ENCODE data around the gene CARS2.
"Not testable (repeated sequence)": the region's sequence is repeated elsewhere in the genome, so short reads cannot be mapped to it uniquely, and the experiment has no call there.

Gene CARS2

DNA sequence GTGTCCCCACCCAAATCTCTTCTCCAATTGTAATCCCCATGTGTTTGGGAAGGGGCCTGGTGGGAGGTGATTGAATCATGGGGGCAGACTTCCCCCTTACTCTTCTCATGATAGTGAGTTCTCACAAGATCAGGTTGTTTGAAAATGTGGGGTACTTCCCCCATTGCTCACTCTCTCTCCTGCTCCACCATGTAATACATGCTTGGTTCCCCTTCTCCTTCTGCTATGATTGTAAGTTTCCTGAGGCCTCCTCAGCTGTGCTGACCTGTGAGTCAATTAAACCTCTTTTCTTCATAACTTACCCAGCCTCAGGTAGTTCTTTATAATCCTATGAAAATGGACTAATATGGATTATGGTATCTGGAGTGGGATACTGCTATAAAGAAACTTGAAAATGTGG lies 31.6 kb upstream of the CARS2 start:
- H3K79me1 ChIP-seq (ENCODE audit: low read length): no peaks in the 10 kb centered on the region
- no peaks in the 10 kb centered on the region for H3K36me3 ChIP-seq (ENCODE audit: control insufficient read depth in 1 of 2, insufficient read depth in 2 of 2, low read length in 2 of 2)
- no peak overlapping the region for H2BK120ac ChIP-seq (ENCODE audit: insufficient read depth, low read length, poor library complexity)
- no peak for DNase-seq
- no peak overlapping the region for H2BK12ac ChIP-seq (ENCODE audit: low read length)
- no peak overlapping the region for H3K4me2 ChIP-seq (ENCODE audit: low read length)
- no peaks in the 10 kb centered on the region for H3K79me2 ChIP-seq (ENCODE audit: control insufficient read depth, insufficient read depth, low read length, poor library complexity)
- no peak overlapping the region for H3K27ac ChIP-seq (ENCODE audit: low read depth, low read length)
- H4K8ac ChIP-seq (ENCODE audit: low read depth, low read length): no peak overlapping the region
- peaks cover 6% of the 10 kb centered on the region for H3K9me3 ChIP-seq (ENCODE audit: insufficient read depth, low read depth, low read length)
- H3K4me3 ChIP-seq (ENCODE audit: low read depth, low read length): no peak overlapping the region
- no peak overlapping the region for H3K23ac ChIP-seq (ENCODE audit: low read length)
- H3K14ac ChIP-seq (ENCODE audit: low read length): no peak overlapping the region
- no peak overlapping the region for H4K91ac ChIP-seq (ENCODE audit: low read depth, low read length)
- no peak overlapping the region for H4K12ac ChIP-seq (ENCODE audit: low read depth, low read length)
- H3K9ac ChIP-seq (ENCODE audit: low read length): no peak overlapping the region
- no peaks in the 10 kb centered on the region for H3K4me1 ChIP-seq (ENCODE audit: control insufficient read depth in 1 of 2, insufficient read depth in 2 of 2, low read length in 2 of 2)
- no peak overlapping the region for H3K18ac ChIP-seq (ENCODE audit: low read length)
- H2AK5ac ChIP-seq (ENCODE audit: low read length): no peak overlapping the region
- no peak overlapping the region for H2BK5ac ChIP-seq (ENCODE audit: low read depth, low read length, poor library complexity)
- no peak overlapping the region for H3K4ac ChIP-seq (ENCODE audit: low read depth, low read length)
- H2AFZ ChIP-seq (ENCODE audit: insufficient read depth, low read length, poor library complexity): no peak overlapping the region
- H3K27me3 ChIP-seq (ENCODE audit: insufficient read depth, low read length): no peaks in the 10 kb centered on the region

GRCh38 chr13:110734561-110734960 lies 28.6 kb upstream of the CARS2 start:
- H3K9ac ChIP-seq (ENCODE audit: low read length): no peak overlapping the region
- H2BK5ac ChIP-seq (ENCODE audit: low read depth, low read length, poor library complexity): no peak overlapping the region
- H4K12ac ChIP-seq (ENCODE audit: low read depth, low read length): no peak overlapping the region
- H3K79me1 ChIP-seq (ENCODE audit: low read length): no peaks in the 10 kb centered on the region
- no CpG with 5 or more reads among the region's 5 CpGs for WGBS (ENCODE audit: extremely low coverage, insufficient coverage, insufficient read length)
- H3K36me3 ChIP-seq (ENCODE audit: control insufficient read depth in 1 of 2, insufficient read depth in 2 of 2, low read length in 2 of 2): no peaks in the 10 kb centered on the region
- DNase-seq: no peak
- no peak overlapping the region for H2AFZ ChIP-seq (ENCODE audit: insufficient read depth, low read length, poor library complexity)
- no peak overlapping the region for H3K18ac ChIP-seq (ENCODE audit: low read length)
- H3K4me3 ChIP-seq (ENCODE audit: low read depth, low read length): no peak overlapping the region
- H3K79me2 ChIP-seq (ENCODE audit: control insufficient read depth, insufficient read depth, low read length, poor library complexity): no peaks in the 10 kb centered on the region
- H4K91ac ChIP-seq (ENCODE audit: low read depth, low read length): no peak overlapping the region
- no peak overlapping the region for H2BK120ac ChIP-seq (ENCODE audit: insufficient read depth, low read length, poor library complexity)
- H3K4ac ChIP-seq (ENCODE audit: low read depth, low read length): no peak overlapping the region
- no peak overlapping the region for H3K27ac ChIP-seq (ENCODE audit: low read depth, low read length)
- H2AK5ac ChIP-seq (ENCODE audit: low read length): no peak overlapping the region
- H2BK12ac ChIP-seq (ENCODE audit: low read length): no peak overlapping the region
- H3K14ac ChIP-seq (ENCODE audit: low read length): no peak overlapping the region
- H4K8ac ChIP-seq (ENCODE audit: low read depth, low read length): no peak overlapping the region
- no peak overlapping the region for H3K4me2 ChIP-seq (ENCODE audit: low read length)
- H3K27me3 ChIP-seq (ENCODE audit: insufficient read depth, low read length): no peaks in the 10 kb centered on the region
- H3K4me1 ChIP-seq (ENCODE audit: control insufficient read depth in 1 of 2, insufficient read depth in 2 of 2, low read length in 2 of 2): no peaks in the 10 kb centered on the region
- H3K9me3 ChIP-seq (ENCODE audit: insufficient read depth, low read depth, low read length): peaks cover 6% of the 10 kb centered on the region
- H3K23ac ChIP-seq (ENCODE audit: low read length): no peak overlapping the region

DNA sequence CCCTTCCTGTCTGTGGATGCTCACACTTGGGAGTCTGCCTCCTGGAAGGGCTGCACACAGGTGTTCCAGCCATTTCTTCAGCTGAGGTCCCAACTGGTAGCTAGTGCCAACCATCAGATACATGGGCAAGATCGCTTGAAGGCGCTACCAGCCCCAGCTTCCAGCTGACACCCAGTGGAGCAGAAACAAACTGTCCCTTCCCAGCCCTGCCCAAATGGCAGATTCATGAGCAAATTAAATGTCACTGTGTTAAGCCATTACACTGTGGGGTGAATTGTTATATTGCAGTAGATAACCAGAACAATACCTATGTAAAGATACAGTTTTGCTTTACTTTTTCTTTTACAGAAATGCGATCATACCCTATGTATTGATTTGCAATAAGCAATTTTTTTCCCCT lies 25.2 kb upstream of the CARS2 start:
- no peak overlapping the region for H4K8ac ChIP-seq (ENCODE audit: low read depth, low read length)
- H3K79me1 ChIP-seq (ENCODE audit: low read length): no peaks in the 10 kb centered on the region
- no peak overlapping the region for H3K14ac ChIP-seq (ENCODE audit: low read length)
- no peak overlapping the region for H4K12ac ChIP-seq (ENCODE audit: low read depth, low read length)
- H3K36me3 ChIP-seq (ENCODE audit: control insufficient read depth in 1 of 2, insufficient read depth in 2 of 2, low read length in 2 of 2): no peaks in the 10 kb centered on the region
- H3K4me3 ChIP-seq (ENCODE audit: low read depth, low read length): no peak overlapping the region
- H3K9me3 ChIP-seq (ENCODE audit: insufficient read depth, low read depth, low read length): no peaks in the 10 kb centered on the region
- DNase-seq: no peak
- H2BK12ac ChIP-seq (ENCODE audit: low read length): no peak overlapping the region
- no peak overlapping the region for H2BK120ac ChIP-seq (ENCODE audit: insufficient read depth, low read length, poor library complexity)
- H3K4me1 ChIP-seq (ENCODE audit: control insufficient read depth in 1 of 2, insufficient read depth in 2 of 2, low read length in 2 of 2): no peaks in the 10 kb centered on the region
- H3K4me2 ChIP-seq (ENCODE audit: low read length): no peak overlapping the region
- no CpG with 5 or more reads among the region's 3 CpGs for WGBS (ENCODE audit: extremely low coverage, insufficient coverage, insufficient read length)
- no peaks in the 10 kb centered on the region for H3K79me2 ChIP-seq (ENCODE audit: control insufficient read depth, insufficient read depth, low read length, poor library complexity)
- H2AFZ ChIP-seq (ENCODE audit: insufficient read depth, low read length, poor library complexity): no peak overlapping the region
- no peak overlapping the region for H2AK5ac ChIP-seq (ENCODE audit: low read length)
- H3K4ac ChIP-seq (ENCODE audit: low read depth, low read length): no peak overlapping the region
- no peak overlapping the region for H3K9ac ChIP-seq (ENCODE audit: low read length)
- no peak overlapping the region for H4K91ac ChIP-seq (ENCODE audit: low read depth, low read length)
- H3K23ac ChIP-seq (ENCODE audit: low read length): no peak overlapping the region
- H3K27ac ChIP-seq (ENCODE audit: low read depth, low read length): no peak overlapping the region
- no peak overlapping the region for H3K18ac ChIP-seq (ENCODE audit: low read length)
- no peaks in the 10 kb centered on the region for H3K27me3 ChIP-seq (ENCODE audit: insufficient read depth, low read length)
- H2BK5ac ChIP-seq (ENCODE audit: low read depth, low read length, poor library complexity): no peak overlapping the region

DNA sequence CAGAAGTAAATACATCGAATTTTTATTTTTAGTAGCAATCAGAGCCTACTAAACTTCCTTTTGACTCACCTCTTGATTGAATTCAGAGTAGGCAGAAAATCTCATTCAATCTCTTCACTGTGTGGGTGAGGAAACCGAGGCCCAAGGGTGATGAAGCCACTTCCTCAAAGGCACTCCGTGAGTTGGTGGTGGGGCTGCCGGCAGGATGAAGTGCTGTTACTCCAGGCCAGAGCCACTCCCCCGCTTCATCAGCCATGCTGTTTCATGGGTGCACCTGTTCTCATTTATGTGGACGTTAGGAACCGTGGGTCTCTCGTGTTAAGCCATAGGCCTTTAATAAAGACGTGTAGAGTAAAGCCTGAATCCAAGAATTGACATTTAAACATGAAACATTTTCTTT lies 20.8 kb upstream of the CARS2 start:
- Histone ChIP-seq H4K8ac (ENCODE audit: low read depth, low read length) (no peak overlapping the region), H2BK5ac (ENCODE audit: low read depth, low read length, poor library complexity) (no peak overlapping the region), H3K79me2 (ENCODE audit: control insufficient read depth, insufficient read depth, low read length, poor library complexity) (no peaks in the 10 kb centered on the region), H3K36me3 (ENCODE audit: control insufficient read depth in 1 of 2, insufficient read depth in 2 of 2, low read length in 2 of 2) (peaks cover 2% of the 10 kb centered on the region in 2 experiments), H3K9ac (ENCODE audit: low read length) (no peak overlapping the region), H3K27me3 (ENCODE audit: insufficient read depth, low read length) (no peaks in the 10 kb centered on the region), H3K4me3 (ENCODE audit: low read depth, low read length) (no peak overlapping the region), H2AK5ac (ENCODE audit: low read length) (no peak overlapping the region), H2AFZ (ENCODE audit: insufficient read depth, low read length, poor library complexity) (no peak overlapping the region), H4K12ac (ENCODE audit: low read depth, low read length) (no peak overlapping the region), H3K4me1 (ENCODE audit: control insufficient read depth in 1 of 2, insufficient read depth in 2 of 2, low read length in 2 of 2) (no peaks in the 10 kb centered on the region), H2BK120ac (ENCODE audit: insufficient read depth, low read length, poor library complexity) (no peak overlapping the region), H4K91ac (ENCODE audit: low read depth, low read length) (no peak overlapping the region), H3K9me3 (ENCODE audit: insufficient read depth, low read depth, low read length) (no peaks in the 10 kb centered on the region), H3K4me2 (ENCODE audit: low read length) (no peak overlapping the region), H3K4ac (ENCODE audit: low read depth, low read length) (no peak overlapping the region), H3K27ac (ENCODE audit: low read depth, low read length) (no peak overlapping the region), H3K14ac (ENCODE audit: low read length) (no peak overlapping the region), H3K23ac (ENCODE audit: low read length) (no peak overlapping the region), H3K18ac (ENCODE audit: low read length) (no peak overlapping the region), H3K79me1 (ENCODE audit: low read length) (no peaks in the 10 kb centered on the region), H2BK12ac (ENCODE audit: low read length) (no peak overlapping the region)
- WGBS (ENCODE audit: extremely low coverage, insufficient coverage, insufficient read length): no CpG with 5 or more reads among the region's 9 CpGs
- no peak for DNase-seq

DNA sequence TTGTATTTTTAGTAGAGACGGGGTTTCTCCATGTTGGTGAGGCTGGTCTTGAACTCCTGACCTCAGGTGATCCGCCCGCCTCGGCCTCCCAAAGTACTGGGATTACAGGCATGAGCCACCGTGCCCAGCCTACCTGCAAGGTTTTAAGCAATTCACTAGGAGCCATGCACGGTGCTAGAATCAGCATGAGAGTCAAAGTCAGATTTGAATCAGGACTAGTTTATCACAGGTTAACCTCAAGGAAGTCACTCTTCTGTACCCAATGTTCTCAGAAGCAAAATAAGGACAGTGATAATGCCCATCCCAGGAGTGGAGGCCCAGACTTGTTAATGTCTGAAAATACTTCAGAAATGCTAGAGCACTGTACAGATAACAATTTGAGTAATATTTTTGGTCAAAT lies 20.2 kb upstream of the CARS2 start:
- not testable (repeated sequence) for H3K27me3 ChIP-seq (ENCODE audit: insufficient read depth, low read length); H3K9ac ChIP-seq (ENCODE audit: low read length); DNase-seq; H4K91ac ChIP-seq (ENCODE audit: low read depth, low read length); H3K23ac ChIP-seq (ENCODE audit: low read length); H3K4ac ChIP-seq (ENCODE audit: low read depth, low read length); H3K79me2 ChIP-seq (ENCODE audit: control insufficient read depth, insufficient read depth, low read length, poor library complexity); H2AK5ac ChIP-seq (ENCODE audit: low read length); H2BK5ac ChIP-seq (ENCODE audit: low read depth, low read length, poor library complexity); H3K18ac ChIP-seq (ENCODE audit: low read length); H4K12ac ChIP-seq (ENCODE audit: low read depth, low read length); H2BK12ac ChIP-seq (ENCODE audit: low read length); H4K8ac ChIP-seq (ENCODE audit: low read depth, low read length); H3K36me3 ChIP-seq (ENCODE audit: control insufficient read depth in 1 of 2, insufficient read depth in 2 of 2, low read length in 2 of 2); H2AFZ ChIP-seq (ENCODE audit: insufficient read depth, low read length, poor library complexity); H2BK120ac ChIP-seq (ENCODE audit: insufficient read depth, low read length, poor library complexity); H3K4me2 ChIP-seq (ENCODE audit: low read length); H3K27ac ChIP-seq (ENCODE audit: low read depth, low read length); H3K9me3 ChIP-seq (ENCODE audit: insufficient read depth, low read depth, low read length); H3K4me3 ChIP-seq (ENCODE audit: low read depth, low read length); H3K14ac ChIP-seq (ENCODE audit: low read length); H3K4me1 ChIP-seq (ENCODE audit: control insufficient read depth in 1 of 2, insufficient read depth in 2 of 2, low read length in 2 of 2); H3K79me1 ChIP-seq (ENCODE audit: low read length)
- WGBS (ENCODE audit: extremely low coverage, insufficient coverage, insufficient read length): no CpG with 5 or more reads among the region's 6 CpGs

Measured in trophoblast cell (in vitro differentiated cells and primary cell).